Progenitor cell of endocrine pancreas (in vitro differentiated cells): ENCODE results near the gene RXFP1. TPM values are rescaled to one million over a fixed set of nuclear protein-coding genes. Genes with fewer than 3 reads are reported as not detected.

Source experiments
- DNase-seq: peaks from one replicate; pipeline ENCODE4 v3.0.0; 2021; ENCODE audit warnings: low spot score; ENCODE audit not compliant: unreplicated experiment
- H3K27ac Mint-ChIP-seq: 2 replicates; pipeline ENCODE4 v1.8.0; 2021; ENCODE audit warnings: mild to moderate bottlenecking, moderate library complexity, mixed read lengths
- H3K27me3 Mint-ChIP-seq: 2 replicates; pipeline ENCODE4 v1.8.0; 2021; ENCODE audit warnings: mixed read lengths
- H3K36me3 Mint-ChIP-seq: 2 replicates; pipeline ENCODE4 v1.8.0; 2022; ENCODE audit warnings: mixed read lengths; ENCODE audit not compliant: insufficient read depth
- H3K4me1 Mint-ChIP-seq: 2 replicates; pipeline ENCODE4 v1.8.0; 2021; ENCODE audit warnings: low read depth, mixed read lengths
- H3K4me3 Mint-ChIP-seq: 2 replicates; pipeline ENCODE4 v1.8.0; 2021; ENCODE audit warnings: low read depth, mild to moderate bottlenecking, moderate library complexity, mixed read lengths
- H3K9me3 Mint-ChIP-seq: 2 replicates; pipeline ENCODE4 v1.8.0; 2021; ENCODE audit warnings: low read depth, mixed read lengths
- CTCF ChIP-seq: fragments of 200-600 bp; sonication (generic); IDR thresholded peaks from one replicate; pipeline ENCODE4 v1.5.0; 2021; ENCODE audit warnings: antibody characterized with exemption, mild to moderate bottlenecking; ENCODE audit not compliant: unreplicated experiment
- total RNA-seq: library from RNA; stranded (reverse); gene quantifications from 2 replicates; pipeline ENCODE4 v1.2.1, GENCODE V29; 2021

RXFP1 gene
- total RNA-seq, 1 donor from 2014 or later = not detected

DNA sequence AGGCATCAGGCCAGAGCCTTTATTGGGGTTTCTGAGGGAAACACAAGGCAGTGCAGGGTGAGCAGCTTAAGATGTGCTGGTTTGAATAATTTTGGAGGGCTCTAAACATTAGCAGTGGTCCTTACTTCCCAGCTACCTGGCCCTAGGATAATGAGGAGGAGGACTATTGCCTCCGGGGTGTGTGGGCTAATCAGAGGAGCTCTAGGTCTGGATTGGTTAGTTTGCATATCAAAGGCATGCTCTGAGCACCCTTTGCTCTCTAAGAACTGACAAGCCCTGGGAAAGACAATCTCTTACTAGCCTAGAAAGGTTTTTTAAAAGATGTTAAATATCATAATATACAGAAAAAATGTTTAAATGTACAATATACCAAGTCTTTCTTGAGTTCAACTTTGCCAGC lies 58.4 kb downstream of the RXFP1 start:
- Mint-ChIP-seq H3K36me3 (no peaks in the 10 kb centered on the region), H3K4me1 (no peaks in the 10 kb centered on the region), H3K4me3 (no peak overlapping the region), H3K9me3 (no peaks in the 10 kb centered on the region), H3K27ac (no peak overlapping the region), H3K27me3 (no peaks in the 10 kb centered on the region)
- no peak for TF ChIP-seq CTCF
- DNase-seq = no peak

DNA sequence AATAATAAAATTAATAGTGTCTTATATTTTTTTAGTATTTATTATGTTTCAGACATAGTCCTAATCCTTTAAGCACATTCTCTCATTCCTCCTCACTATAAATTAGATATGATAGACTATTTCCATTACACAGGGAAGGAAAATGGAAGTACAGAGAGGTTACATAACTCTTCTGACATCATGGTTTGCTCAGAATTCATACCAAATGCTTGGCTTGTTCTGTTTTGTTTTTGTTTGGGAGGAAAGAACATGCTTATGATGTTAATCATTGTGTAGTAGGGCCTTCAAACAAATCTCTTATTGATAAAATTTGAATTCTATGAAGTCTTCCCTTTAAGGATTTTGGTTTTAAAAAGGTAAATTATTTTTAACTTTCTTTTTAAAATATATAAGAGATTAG lies 59.5 kb downstream of the RXFP1 start:
- H3K4me3 Mint-ChIP-seq = no peak overlapping the region
- H3K27ac Mint-ChIP-seq = no peak overlapping the region
- H3K4me1 Mint-ChIP-seq = no peaks in the 10 kb centered on the region

GRCh38 chr4:158586881-158587280 lies 65.2 kb downstream of the RXFP1 start:
- Mint-ChIP-seq H3K4me3 (no peak overlapping the region), H3K36me3 (no peaks in the 10 kb centered on the region), H3K27ac (no peak overlapping the region), H3K9me3 (no peaks in the 10 kb centered on the region), H3K4me1 (no peaks in the 10 kb centered on the region), H3K27me3 (no peaks in the 10 kb centered on the region)
- TF ChIP-seq CTCF = no peak
- DNase-seq = no peak

More for the DNA sequence above, 59.5 kb downstream of the RXFP1 start:
- TF ChIP-seq CTCF = no peak
- no peaks in the 10 kb centered on the region for H3K36me3 Mint-ChIP-seq
- DNase-seq = no peak
- H3K27me3 Mint-ChIP-seq = no peaks in the 10 kb centered on the region
- H3K9me3 Mint-ChIP-seq = no peaks in the 10 kb centered on the region

DNA sequence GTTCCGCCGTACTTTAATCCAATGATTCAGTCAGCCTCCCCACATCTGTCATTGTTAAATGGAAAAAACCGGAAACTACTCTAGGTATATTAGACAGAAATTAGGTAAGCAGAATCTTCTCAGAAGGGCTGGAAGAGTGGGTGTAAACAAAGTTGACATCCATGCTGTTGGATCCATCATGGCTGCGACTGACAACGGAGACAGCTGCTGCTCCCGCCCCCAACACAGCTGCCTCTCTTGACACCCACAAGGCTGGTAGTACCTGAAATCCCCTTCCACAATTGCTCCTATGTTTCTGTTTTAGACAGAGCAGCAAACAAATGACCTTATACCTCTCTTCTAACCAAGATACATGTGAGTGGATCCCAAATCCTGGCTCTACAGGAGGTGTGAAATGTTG lies 66.6 kb downstream of the RXFP1 start:
- no peaks in the 10 kb centered on the region for H3K4me1 Mint-ChIP-seq
- no peak overlapping the region for H3K4me3 Mint-ChIP-seq
- no peak for DNase-seq
- H3K27me3 Mint-ChIP-seq = no peaks in the 10 kb centered on the region
- no peak overlapping the region for H3K27ac Mint-ChIP-seq
- no peak for TF ChIP-seq CTCF
- no peaks in the 10 kb centered on the region for H3K36me3 Mint-ChIP-seq
- H3K9me3 Mint-ChIP-seq = no peaks in the 10 kb centered on the region

- H3K27ac Mint-ChIP-seq = no peak overlapping the region
- no peaks in the 10 kb centered on the region for H3K27me3 Mint-ChIP-seq
- H3K4me1 Mint-ChIP-seq = no peaks in the 10 kb centered on the region
- no peak overlapping the region for H3K4me3 Mint-ChIP-seq
- H3K9me3 Mint-ChIP-seq = no peaks in the 10 kb centered on the region
- DNase-seq = no peak
- H3K36me3 Mint-ChIP-seq = no peaks in the 10 kb centered on the region
- no peak for TF ChIP-seq CTCF
Observed at GRCh38 chr4:158588777-158589176, 67.1 kb downstream of the RXFP1 start.
